NCI-H446 treated with DMSO at 0.1 percent for 48 hours (cell line): Measurements from ENCODE around the gene HTR3A.
A peak's percentile ranks its signal among the peaks of the same experiment; 100 is the strongest.
"Not testable (repeated sequence)": the region's sequence is repeated elsewhere in the genome, so short reads cannot be mapped to it uniquely, and the experiment has no call there.

Source experiments
- DNase-seq: peaks from one replicate; lab custom pipeline; 2025; lab: John Stamatoyannopoulos, UW

Gene HTR3A

DNA sequence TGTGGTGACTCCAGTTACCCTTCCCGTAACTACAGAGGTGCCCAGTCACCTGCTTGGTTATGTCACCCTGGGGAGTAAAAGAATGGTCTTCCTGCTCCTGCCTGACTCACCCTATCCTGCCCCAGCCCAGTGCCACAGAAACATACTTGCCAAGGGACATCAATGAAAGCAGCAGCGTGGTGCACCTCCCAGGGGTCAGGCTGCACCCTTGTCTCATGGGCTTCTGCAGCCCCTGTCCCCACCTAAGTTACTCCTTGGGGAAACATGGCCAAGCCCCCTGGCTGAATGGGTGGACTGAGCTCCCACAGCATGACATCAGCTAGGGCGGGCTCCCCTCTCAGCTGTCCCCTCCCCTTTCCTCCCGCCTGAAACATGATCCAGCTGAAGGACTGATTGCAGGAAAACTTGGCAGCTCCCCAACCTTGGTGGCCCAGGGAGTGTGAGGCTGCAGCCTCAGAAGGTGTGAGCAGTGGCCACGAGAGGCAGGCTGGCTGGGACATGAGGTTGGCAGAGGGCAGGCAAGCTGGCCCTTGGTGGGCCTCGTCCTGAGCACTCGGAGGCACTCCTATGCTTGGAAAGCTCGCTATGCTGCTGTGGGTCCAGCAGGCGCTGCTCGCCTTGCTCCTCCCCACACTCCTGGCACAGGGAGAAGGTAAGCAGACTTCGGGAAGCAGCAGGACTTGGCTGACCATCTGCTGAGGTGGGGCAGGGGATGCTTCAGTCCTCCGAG lies at the start of gene HTR3A:
HTR3A (plus strand) TSS at position 368 of the 730 bp plus-strand sequence; CDS start at position 586, 218 bp downstream.
- DNase-seq: peak; percentile 56

DNA sequence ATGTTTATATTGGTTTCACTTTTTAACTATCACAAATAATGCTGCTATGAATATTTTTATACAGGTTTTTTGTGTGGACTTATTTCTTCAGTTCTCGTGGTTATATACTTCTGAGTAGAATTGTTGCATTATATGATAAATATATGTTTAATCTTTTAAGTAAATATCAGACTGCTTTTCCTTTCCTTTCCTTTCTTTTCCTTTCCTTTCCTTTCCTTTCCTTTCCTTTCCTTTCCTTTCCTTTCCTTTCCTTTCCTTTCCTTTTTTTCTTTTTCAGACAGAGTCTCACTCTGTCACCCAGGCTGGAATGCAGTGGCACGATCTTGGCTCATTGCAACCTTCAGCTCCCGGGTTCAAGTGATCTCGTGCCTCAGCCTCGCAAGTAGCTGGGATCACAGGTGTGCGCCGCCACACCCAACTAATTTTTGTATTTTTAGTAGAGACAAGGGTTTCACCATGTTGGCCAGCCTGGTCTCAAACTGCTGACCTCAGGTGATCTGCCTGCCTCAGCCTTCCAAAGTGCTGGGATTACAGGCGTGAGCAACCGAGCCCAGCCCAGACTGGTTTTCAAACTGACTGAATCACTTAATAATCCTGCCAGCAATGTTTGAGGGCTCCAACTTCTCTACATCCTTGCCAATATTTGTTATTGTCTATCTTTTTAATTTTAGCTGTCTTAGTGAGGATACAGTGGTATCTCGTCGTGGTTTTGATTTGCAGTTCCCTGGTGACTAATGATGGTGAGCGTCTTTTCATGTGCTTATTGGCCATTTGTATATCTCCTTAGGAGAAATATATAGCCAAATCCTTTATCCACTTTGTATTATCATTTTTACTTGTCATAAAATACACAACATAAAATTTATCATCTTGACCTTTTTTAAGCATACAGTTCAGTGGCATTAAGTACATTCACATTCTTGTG lies 48.4 kb upstream of the HTR3A start:
- no peak for DNase-seq

DNA sequence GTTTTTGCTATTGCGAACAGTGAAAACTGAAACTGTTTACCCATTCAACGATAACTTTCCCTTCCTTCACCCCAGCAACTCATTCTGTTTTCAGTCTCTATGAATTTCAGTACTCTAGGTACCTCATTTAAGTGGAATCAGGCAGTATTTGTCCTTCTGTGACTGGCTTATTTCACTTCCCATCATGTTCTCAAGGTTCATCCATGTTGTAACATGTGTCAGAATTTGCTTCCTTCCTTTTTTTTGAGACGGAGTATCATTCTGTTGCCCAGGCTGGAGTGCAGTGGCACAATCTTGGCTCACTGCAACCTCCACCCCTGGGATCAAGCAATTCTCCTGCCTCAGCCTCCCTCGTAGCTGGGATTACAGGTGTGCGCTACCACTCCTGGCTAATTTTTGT lies 46.6 kb upstream of the HTR3A start:
- no peak for DNase-seq

DNA sequence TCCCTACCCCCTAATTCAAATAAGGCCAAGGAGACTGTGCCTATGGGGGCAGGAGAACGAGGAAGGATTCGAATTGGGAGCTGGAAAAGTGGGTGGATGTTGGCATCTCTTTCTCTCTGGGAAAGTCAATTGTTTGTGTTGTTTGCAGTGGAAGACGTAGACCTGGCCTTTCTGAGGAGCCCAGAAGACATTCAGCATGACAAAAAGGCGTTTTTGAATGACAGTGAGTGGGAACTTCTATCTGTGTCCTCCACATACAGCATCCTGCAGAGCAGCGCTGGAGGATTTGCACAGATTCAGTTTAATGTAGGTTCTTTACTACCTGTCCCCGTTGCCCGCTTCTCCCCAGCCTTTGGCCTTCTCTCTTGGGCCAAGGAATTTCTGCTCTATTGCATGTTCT lies 42.1 kb upstream of the HTR3A start:
- DNase-seq: no peak

DNA sequence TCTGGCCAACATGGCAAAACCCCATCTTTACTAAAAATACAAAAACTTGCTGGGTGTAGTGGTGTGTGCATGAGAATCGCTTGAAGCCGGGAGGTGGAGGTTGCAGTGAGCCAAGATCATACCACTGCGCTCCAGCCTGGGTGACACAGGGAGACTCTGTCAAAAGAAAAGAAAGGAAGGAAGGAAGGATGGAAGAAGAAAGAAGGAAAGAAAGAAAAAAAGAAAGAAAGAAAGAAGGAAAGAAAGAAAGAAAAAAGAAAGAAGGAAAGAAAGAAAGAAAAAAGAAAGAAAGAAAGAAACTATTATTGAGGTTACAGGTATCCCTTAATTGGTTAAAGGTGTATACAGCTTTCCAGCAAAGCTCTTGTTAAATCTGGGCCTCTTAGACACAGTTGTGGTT lies 40.7 kb upstream of the HTR3A start:
- not testable (repeated sequence) for DNase-seq

DNA sequence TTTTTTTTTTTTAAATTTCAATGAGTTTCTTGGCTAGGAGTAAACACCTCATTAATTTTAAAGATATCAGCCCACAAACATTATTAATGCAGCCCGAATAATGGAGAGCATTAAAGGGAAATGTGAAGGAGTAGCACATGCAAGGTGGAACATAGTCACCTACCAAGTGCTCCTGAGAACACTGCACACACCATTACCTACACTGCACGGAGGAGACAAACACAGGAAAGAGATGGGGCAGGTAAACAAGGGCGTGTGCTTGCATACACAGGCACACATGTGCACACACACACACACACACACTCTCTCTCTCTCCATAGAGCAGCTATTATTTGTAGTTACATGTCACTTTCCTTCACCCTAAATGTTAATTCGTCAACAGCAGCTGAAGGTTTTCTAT lies 40.1 kb upstream of the HTR3A start:
- no peak for DNase-seq

DNA sequence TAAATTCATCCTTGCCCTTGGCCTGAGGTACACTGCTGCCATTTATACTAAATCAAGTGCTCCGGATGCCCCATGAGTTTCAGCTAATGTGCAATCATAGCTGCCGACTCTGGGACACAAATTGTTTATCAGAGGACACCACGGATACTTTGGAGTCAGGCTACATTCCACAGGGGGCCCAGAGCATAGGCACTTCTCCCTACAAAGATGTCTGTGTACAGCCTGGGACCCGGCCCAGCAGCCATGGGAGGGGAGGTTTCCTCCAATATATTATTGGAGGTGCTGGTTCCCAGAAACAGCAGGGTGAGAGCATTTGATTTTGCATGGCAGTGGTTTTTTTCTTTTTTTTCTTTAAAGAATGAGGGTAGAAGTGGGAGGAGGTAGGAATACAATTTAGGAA lies 39.0 kb upstream of the HTR3A start:
- no peak for DNase-seq

DNA sequence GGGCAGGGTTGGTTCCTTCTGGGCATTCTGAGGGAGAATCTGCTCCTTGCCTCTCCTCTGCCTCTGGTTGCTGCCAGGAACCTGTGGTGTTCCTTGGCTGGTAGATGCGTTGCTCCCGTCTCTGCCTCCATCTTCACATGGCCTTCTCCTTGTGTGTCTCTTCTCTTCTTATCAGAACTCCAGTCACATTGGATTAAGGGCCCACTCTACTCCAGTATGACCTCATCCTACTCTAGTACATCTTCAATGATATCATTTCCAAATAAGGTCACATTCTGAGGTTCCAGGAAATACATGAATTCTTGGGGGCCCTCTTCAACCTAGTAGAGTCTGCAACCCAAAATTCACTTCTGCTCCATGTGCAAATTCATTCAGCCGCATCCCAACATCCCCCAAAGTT lies 37.0 kb upstream of the HTR3A start:
- no peak for DNase-seq

DNA sequence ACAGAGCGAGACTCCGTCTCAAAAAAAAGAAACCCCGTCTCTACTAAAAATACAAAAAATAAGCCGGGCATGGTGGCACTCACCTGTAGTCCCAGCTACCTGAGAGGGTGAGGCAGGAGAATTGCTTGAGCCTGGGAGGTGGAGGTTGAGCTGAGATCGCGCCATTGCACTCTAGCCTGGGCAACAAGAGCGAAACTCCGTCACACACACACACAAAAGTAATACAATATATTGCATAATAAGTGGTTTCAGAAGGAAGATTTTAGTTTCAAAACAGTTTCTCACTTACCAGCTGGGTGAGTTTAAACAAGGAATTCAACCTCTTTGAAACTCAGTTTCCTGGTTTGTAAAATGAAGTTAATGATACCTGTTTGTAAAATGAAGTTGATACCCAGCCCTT lies 32.7 kb upstream of the HTR3A start:
- no peak for DNase-seq

DNA sequence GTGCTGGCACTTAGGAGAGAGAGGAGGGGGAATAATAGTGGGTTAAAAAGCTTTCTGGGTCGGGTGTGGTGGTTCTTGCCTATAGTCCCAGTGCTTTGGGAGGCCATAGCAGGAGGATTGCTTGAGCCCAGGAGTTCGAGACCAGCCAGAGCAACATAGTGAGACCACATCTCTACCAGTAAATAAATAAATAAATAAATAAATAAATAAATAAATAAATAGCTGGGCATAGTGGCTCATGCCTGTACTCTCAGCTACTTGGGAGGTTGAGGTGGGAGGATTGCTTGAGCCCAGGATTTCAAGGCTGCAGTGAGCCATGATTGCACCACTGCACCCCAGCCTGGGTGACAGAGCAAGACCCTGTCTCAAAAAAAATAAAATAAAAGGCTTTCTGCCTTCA lies 28.7 kb upstream of the HTR3A start:
- not testable (repeated sequence) for DNase-seq

DNA sequence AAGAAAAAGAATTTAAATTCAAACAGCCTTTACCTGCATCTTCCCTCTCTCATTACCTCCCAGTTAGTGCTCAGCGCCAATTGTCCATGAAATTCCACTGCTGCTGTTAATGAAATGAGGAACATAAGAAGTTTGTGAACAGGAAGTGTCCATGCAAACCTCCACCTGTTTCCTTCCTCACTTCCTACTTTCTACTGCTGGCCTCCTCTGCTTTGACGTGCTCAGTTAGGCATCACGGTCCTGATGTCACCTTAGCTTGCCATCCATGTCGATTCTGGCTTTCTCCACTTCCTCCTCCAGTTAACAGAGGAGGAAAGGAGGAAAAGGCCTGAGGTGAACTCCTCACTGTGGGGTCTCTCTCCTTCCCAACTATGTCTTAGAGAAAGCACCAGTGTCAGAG lies 26.9 kb upstream of the HTR3A start:
- DNase-seq: no peak

DNA sequence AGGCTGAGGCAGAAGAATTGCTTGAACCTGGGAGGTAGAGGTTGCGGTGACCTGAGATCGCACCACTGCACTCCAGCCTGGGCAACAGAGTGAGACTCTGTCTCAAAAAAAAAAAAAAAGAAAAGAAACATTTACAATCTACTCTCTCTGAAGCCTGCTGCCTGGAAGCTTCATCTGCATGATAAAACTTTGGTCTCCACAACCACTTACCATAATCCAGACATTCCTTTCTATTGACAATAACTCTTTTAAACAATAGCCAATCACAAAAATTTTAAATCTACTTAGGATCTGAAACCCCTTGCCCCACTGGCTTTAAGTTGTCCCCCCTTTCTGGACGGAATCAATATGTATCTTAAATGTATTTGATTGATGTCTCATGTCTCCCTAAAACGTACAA lies 25.0 kb upstream of the HTR3A start:
- no peak for DNase-seq

DNA sequence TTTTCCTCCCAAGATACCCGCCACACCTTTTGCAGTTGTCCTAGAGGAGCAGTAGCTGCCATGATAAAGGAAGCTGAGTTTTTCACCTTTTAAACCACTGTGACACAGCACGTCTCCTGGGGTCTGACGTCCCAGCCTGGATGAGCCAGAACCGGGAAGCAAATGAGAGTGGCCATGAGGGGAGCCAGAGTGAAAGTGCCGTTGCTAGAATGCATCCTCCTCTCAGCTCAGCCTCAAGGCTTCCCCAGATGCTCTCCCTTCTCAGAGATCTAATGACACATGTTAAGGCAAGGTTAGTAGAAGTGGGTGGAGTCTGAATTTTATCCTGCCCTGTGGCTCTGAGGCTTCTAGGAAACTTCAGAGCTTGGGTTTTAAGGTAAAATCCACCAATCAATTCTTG lies 23.4 kb upstream of the HTR3A start:
- no peak for DNase-seq

DNA sequence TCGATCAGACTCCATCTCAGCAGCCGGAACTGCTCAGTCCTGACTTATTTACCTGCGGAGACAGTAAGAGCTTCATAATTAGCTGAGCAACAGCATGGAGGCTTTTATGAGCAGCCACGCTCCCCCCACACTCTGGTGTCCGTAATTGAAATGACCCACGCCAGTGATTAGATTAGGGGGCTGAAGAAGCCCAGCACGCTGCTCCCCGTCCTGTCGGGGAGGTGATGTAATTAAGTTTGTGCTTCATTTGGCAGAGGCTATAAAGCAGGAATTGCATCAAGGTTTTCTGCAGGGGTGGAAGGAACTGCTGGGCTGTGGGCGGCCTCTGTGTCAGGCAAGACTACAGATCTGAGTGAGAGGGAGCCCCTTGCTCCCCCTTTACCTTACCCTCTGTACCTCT lies 22.8 kb upstream of the HTR3A start:
- DNase-seq: no peak

DNA sequence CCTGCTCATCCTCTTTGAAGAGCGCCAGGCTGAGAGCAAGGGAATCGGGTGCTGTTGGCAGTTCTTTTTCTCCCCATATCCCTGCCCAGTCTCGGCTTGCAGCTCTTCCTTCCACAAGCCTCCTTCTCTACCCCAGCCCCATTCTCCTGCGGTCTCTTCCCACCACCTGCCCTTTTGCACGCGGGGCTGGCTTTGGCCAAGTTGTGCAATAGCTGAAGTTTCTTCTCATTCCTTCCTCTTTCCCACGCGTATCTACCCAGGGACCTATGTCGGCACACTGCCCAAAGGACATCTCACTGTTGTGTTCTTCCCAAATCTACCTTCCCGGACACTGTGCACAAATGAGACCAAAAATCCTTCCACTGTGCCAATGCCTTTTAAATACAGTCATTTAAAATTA lies 22.3 kb upstream of the HTR3A start:
- no peak for DNase-seq

DNA sequence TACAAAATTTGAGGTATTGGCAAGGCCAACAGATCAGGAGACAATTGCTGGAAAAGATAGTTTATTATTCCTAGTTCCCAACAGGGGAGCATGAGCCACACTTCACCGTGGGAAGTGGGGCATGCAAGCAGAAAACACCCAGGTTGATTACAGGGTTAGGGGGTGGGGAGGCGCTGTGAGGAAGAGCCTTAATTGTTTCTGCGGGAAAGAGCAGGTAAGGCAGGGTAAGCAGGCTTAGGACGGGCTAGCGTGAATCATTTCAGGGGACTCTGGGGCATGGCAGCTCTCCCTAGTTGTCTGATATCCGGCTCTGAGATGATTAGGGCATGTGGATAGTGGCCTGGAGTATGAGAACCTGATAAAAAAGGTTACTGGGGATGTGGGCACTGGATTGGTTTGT lies 20.7 kb upstream of the HTR3A start:
- no peak for DNase-seq

DNA sequence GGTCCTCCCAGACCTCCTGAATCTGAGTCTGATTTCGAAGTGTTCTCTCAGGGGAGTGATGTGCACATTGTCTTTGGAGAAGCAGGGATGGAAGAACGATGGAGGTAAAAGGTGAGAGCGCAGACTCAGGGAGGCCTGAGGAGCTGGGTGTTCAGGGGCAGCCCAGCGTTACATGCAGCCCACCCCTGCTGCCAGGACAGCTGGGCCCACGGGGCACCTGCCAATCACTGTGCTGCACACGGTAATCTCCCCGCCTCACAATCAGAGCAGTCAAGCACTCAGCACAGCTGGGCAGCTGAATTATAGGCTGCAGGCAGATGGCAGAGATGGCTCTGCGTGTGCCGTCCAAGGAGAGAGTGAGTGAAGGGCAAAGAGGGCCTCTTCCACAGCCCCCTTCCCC lies 17.9 kb upstream of the HTR3A start:
- DNase-seq: no peak

DNA sequence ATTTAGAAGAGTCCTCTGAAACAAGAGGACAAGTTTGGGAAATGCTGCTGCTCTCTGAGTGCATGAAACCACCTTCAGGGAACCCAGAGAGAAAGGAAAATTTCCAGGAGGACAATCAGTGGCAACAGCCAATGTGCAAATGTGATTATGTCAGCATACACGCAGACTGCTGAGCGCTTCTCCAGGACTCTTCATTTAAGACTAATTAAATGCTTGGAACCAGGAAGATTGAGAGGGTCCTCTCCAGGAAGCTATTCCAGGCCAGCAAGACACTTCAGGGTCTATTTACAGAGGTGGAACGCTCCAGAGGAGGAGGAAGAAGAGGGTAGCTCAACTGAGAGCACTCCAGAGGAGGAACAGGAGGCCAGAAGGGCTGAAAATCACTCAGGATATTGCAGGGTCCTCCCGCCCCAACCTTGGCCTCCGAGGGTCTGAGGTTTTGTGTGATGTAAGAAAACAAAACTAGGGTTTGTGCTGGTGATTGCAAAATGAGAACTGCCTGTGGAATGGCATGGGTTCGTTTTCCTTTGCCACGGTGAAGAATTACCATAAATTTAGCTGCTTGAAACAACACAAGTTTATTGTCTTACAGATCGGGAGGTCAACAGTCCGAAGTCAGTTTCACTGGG lies 14.1 kb upstream of the HTR3A start:
- no peak for DNase-seq

DNA sequence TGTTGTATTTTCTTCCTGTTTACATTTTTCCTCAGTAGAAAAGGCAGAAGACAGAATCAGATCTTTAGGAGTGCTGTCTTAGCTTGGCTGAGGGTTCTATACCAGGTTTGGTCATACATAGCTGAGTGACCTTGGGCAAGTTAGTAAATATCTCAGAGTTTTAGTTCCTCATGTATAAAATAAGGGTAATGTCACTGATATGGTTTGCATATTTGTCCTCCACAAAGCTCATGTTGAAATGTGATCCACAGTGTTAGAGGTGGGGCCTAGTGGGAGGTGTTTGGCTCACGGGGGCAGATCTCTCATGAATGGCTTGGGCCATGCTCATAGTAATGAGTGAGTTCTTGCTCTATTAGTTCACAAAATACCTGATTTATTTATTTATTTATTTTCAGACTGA lies 7.5 kb upstream of the HTR3A start:
- DNase-seq: no peak

DNA sequence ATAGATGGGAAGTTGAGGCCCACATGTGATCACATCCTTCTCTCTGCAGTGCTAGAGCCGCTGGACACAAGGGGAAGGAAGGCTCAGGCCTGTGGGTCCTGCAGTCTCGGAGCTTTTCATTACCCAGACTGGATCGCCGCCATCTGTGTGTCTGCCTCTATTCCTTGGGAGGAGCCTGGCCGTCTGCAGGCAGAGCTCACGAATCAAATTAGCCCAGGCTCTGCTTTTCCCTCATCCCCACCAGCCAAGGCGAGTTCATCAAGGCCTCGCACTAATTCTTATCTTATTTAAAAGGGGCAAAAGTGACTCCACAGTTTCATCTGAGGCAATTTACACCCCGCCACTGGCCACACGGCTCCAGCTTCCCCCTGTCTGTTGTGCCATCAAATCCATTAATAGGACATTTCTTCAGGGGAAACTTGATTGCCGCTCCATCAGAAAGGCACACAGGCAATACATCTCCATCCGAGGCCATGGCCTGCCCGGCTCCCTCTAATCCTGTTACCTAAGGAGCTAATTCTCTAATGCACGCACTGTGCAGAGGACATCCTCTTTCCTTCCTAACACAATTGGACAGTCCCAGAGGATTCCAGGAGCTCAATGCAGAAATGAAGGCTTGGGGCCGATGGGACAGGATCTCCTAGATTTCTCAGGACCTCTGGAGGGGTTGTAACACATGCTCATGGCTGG lies 3.3 kb upstream of the HTR3A start:
- no peak for DNase-seq

DNA sequence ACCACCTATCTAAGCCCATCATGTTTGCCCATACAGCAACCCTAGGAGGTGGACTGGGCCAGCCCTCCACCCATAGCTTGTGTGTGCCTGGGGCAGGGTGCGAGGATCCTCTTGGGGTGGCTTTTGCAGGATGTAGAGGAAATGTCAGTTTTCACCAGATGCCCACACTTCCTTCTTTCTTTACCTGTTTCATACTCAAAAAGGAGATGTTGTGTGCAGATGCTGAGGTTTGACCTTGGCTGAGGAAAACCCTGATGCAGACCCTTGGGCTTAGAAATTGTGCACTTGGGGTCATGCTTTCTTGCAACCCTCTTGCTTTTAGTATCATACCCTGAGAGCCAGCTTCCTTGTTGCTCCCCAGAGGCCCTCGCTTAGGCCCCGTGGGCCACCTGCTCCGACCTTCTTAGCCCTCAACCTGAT lies 2.2 kb downstream of the HTR3A start:
- DNase-seq: no peak

DNA sequence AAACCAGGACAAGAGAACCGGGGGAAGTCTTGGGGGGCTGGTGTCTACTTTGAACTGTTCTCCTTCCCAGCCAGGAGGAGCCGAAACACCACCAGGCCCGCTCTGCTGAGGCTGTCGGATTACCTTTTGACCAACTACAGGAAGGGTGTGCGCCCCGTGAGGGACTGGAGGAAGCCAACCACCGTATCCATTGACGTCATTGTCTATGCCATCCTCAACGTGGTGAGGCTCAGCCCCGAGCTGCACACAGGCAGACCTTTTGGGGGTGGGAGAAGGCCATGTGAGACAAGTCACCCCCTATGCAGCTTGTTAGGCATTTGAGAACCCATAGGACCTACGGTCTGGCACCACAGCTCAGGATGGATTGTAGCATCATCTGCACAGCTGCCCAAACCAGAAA lies 2.8 kb downstream of the HTR3A start:
- DNase-seq: no peak
